ENCODE results near the gene DLG2. TPM values are rescaled to one million over a fixed set of nuclear protein-coding genes. Genes with fewer than 3 reads are reported as not detected.
A peak's percentile ranks its signal among the peaks of the same experiment; 100 is the strongest.

The DLG2 gene
- total RNA-seq, 2 donors from 2014 or later, result 5.9 to 7.4 TPM

- intact Hi-C loops (cut with DNase I), result no loop called here
- DNase-seq (no peak), ATAC-seq (no peak)
These were observed 1592.7 kb downstream of the DLG2 start for GRCh38 chr11:84034484-84034883.

GRCh38 chr11:84024266-84024665 lies 1602.9 kb downstream of the DLG2 start:
- ATAC-seq (no peak), DNase-seq (no peak)
- intact Hi-C loops (cut with DNase I), result no loop called here

- intact Hi-C loops (cut with DNase I), result no loop called here
- ATAC-seq (no peak), DNase-seq (no peak)
These were observed 1604.4 kb downstream of the DLG2 start for GRCh38 chr11:84022695-84023094.

GRCh38 chr11:84022201-84022600 lies 1604.9 kb downstream of the DLG2 start:
- no peak for ATAC-seq
- DNase-seq, result no peak
- intact Hi-C loops (cut with DNase I), result no loop called here

- ATAC-seq, result no peak
- intact Hi-C loops (cut with DNase I), result no loop called here
- DNase-seq, result no peak
These were observed 1605.9 kb downstream of the DLG2 start for GRCh38 chr11:84021291-84021690.

GRCh38 chr11:84019571-84020194 lies 1607.5 kb downstream of the DLG2 start:
- ATAC-seq (peak in 1 of 2 donors; percentile 37), DNase-seq (no peak)
- intact Hi-C loops (cut with DNase I), result no loop called here

- intact Hi-C loops (cut with DNase I), result no loop called here
- ATAC-seq (no peak), DNase-seq (no peak)
These were observed 1612.6 kb downstream of the DLG2 start for GRCh38 chr11:84014539-84014938.

- ATAC-seq, result no peak
- no peak for DNase-seq
- intact Hi-C loops (cut with DNase I), result no loop called here
These were observed 1614.8 kb downstream of the DLG2 start for GRCh38 chr11:84012171-84012826.

GRCh38 chr11:84003181-84003580 lies 1624.0 kb downstream of the DLG2 start:
- no peak for ATAC-seq
- no peak for DNase-seq
- intact Hi-C loops (cut with DNase I), result no loop called here

- ATAC-seq (no peak), DNase-seq (no peak)
- intact Hi-C loops (cut with DNase I), result no loop called here
These were observed 1628.2 kb downstream of the DLG2 start for GRCh38 chr11:83998921-83999320.

GRCh38 chr11:83990160-83990733 lies 1636.9 kb downstream of the DLG2 start:
- intact Hi-C loops (cut with DNase I), result no loop called here
- DNase-seq (peak; percentile 39), ATAC-seq (peak; percentile 57 to 93)

GRCh38 chr11:83982825-83983224 lies 1644.3 kb downstream of the DLG2 start:
- ATAC-seq, result no peak
- intact Hi-C loops (cut with DNase I), result no loop called here

GRCh38 chr11:83979593-83979992 lies 1647.6 kb downstream of the DLG2 start:
- DNase-seq (no peak), ATAC-seq (no peak)
- intact Hi-C loops (cut with DNase I), result no loop called here

More at GRCh38 chr11:83982825-83983224, 1644.3 kb downstream of the DLG2 start:
- DNase-seq, result no peak

- ATAC-seq (no peak), DNase-seq (no peak)
- intact Hi-C loops (cut with DNase I), result no loop called here
These were observed 1648.2 kb downstream of the DLG2 start for GRCh38 chr11:83978942-83979341.

- DNase-seq, result no peak
- ATAC-seq, result no peak
- intact Hi-C loops (cut with DNase I), result no loop called here
These were observed 1651.1 kb downstream of the DLG2 start for GRCh38 chr11:83976086-83976485.

- intact Hi-C loops (cut with DNase I), result no loop called here
- no peak for ATAC-seq
- no peak for DNase-seq
These were observed 1654.6 kb downstream of the DLG2 start for GRCh38 chr11:83972536-83972935.

- intact Hi-C loops (cut with DNase I), result no loop called here
- DNase-seq (no peak), ATAC-seq (no peak)
These were observed 1656.1 kb downstream of the DLG2 start for GRCh38 chr11:83971063-83971462.

- ATAC-seq (no peak), DNase-seq (no peak)
- intact Hi-C loops (cut with DNase I), result no loop called here
These were observed 1657.0 kb downstream of the DLG2 start for GRCh38 chr11:83970061-83970671.

GRCh38 chr11:83957038-83957900 lies 1669.9 kb downstream of the DLG2 start:
- no peak for DNase-seq
- intact Hi-C loops (cut with DNase I), result no loop called here
- no peak for ATAC-seq
